OCI-LY7 (cell line): ENCODE data around the gene NDUFC2. TPM values are rescaled to one million over a fixed set of nuclear protein-coding genes. Genes with fewer than 3 reads are reported as not detected.

Experiments
- BruUV-seq: library from RNA; stranded (reverse); fragments of 400-500 nt; replicated peaks from 2 replicates; lab custom pipeline; 2021; lab: Mats Ljungman, UMichigan
- CTCF ChIA-PET: fragments of 300-600 bp; sonication (Branson Sonifier 250); formaldehyde crosslinking; loops from one replicate; lab custom pipeline; 2022; ENCODE audit warnings: antibody characterized with exemption; ENCODE audit not compliant: unreplicated experiment; lab: Charles Lee
- POLR2A ChIA-PET: fragments of 300-600 bp; sonication (Branson Sonifier 250); formaldehyde crosslinking; loops from one replicate; lab custom pipeline; 2022; ENCODE audit warnings: antibody characterized with exemption; lab: Charles Lee
- DNase-seq: peaks from one replicate; pipeline ENCODE4 v3.0.0-alpha.2; 2015; ENCODE audit warnings: low spot score
- H2AFZ ChIP-seq: fragments of 200-600 bp; sonication (generic), shearing (Covaris generic); 2 replicates; pipeline ENCODE4 v1.6.1; 2014; ENCODE audit warnings: mild to moderate bottlenecking, antibody characterized with exemption, low read length, moderate library complexity
- H3K27ac ChIP-seq: fragments of 200-600 bp; sonication (generic); 2 replicates; pipeline ENCODE4 v1.5.1; 2014; ENCODE audit warnings: mixed run types, low read depth, mild to moderate bottlenecking, moderate library complexity, low read length, inconsistent platforms; ENCODE audit not compliant: poor library complexity, severe bottlenecking
- H3K36me3 ChIP-seq: fragments of 200-600 bp; sonication (generic); 2 replicates; pipeline ENCODE4 v1.6.1; 2014; ENCODE audit warnings: mild to moderate bottlenecking, antibody characterized with exemption, low read length, moderate library complexity, mixed read lengths; ENCODE audit not compliant: insufficient read depth
- H3K4me1 ChIP-seq: fragments of 200-600 bp; sonication (generic); 2 replicates; pipeline ENCODE4 v1.5.1; 2014; ENCODE audit warnings: mild to moderate bottlenecking, low read length; ENCODE audit not compliant: insufficient read depth, poor library complexity, severe bottlenecking
- H3K4me2 ChIP-seq: fragments of 200-600 bp; sonication (generic); 2 replicates; pipeline ENCODE4 v1.6.1; 2014; ENCODE audit warnings: mild to moderate bottlenecking, low read length
- H3K4me3 ChIP-seq: fragments of 200-600 bp; sonication (generic); 2 replicates; pipeline ENCODE4 v1.5.1; 2014; ENCODE audit warnings: mild to moderate bottlenecking, low read depth, low read length; ENCODE audit not compliant: poor library complexity, severe bottlenecking
- H3K79me2 ChIP-seq: fragments of 200-600 bp; sonication (generic); 2 replicates; pipeline ENCODE4 v1.6.1; 2016; ENCODE audit warnings: low read depth, mild to moderate bottlenecking, low read length, moderate library complexity, mixed read lengths; ENCODE audit not compliant: insufficient read depth
- H3K9me2 ChIP-seq: fragments of 200-600 bp; sonication (generic); 2 replicates; pipeline ENCODE4 v1.6.1; 2016; ENCODE audit warnings: mild to moderate bottlenecking, low read length, mixed read lengths; ENCODE audit not compliant: insufficient read depth
- H3K9me3 ChIP-seq: fragments of 200-600 bp; sonication (generic); 2 replicates; pipeline ENCODE4 v1.6.1; 2014; ENCODE audit warnings: mild to moderate bottlenecking, mixed run types, low read length, mixed read lengths
- H4K20me1 ChIP-seq: fragments of 200-600 bp; sonication (generic); 2 replicates; pipeline ENCODE4 v1.6.1; 2014; ENCODE audit warnings: mild to moderate bottlenecking, antibody characterized with exemption, low read length, moderate library complexity, mixed read lengths; ENCODE audit not compliant: insufficient read depth
- EZH2phosphoT487 ChIP-seq: fragments of 200-600 bp; sonication (generic); IDR thresholded peaks from 2 replicates; pipeline ENCODE4 v1.6.1; 2018; ENCODE audit warnings: low read depth, borderline replicate concordance, mild to moderate bottlenecking, mixed run types, antibody characterized with exemption, low read length, moderate library complexity, mixed read lengths
- intact Hi-C: fragments of 100-400 bp; cut with micrococcal nuclease; formaldehyde crosslinking; loops from one replicate; pipeline ENCODE4 v1.10.0; 2022; ENCODE audit not compliant: unreplicated experiment
- total RNA-seq, 2 experiments: library from RNA; depleted of rRNA in 1 of 2; stranded (reverse); fragments of >200 nt in 1 of 2; shearing (Covaris generic) in 1 of 2; gene quantifications; 2 replicates each; pipeline ENCODE4 v1.2.3, GENCODE V29; 2014 to 2022
- TF ChIP-seq, protein P1 (sequence below): fragments of 200-600 bp; sonication (generic); conservative IDR thresholded peaks from 2 replicates; pipeline ENCODE4 v1.5.1; 2014; ENCODE audit warnings: mild to moderate bottlenecking, antibody characterized with exemption, low read length, moderate library complexity, mixed read lengths

NDUFC2 gene
- total RNA-seq, 2 experiments from 2014 or later = 53.3 to 95.7 TPM

DNA sequence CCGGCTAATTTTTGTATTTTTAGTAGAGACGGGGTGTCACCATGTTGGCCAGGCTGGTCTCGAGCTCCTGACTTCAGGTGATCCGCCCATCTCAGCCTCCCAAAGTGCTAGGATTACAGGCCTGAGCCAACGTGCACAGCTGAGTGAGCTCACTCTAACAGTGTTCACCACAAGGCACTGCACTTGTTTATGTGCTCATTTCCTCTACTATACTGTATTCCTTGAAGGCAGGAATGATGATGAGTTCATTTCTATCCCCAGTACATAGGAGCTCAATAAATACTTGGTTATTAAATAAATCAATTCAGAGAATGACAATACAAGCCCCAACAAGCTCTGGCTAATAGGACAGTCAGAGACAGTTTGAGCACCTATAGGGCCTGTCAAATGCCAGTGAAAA lies 30.7 kb upstream of the NDUFC2 start:
- Histone ChIP-seq H3K27ac (no peak overlapping the region), H3K4me1 (peaks cover 8% of the 10 kb centered on the region), H3K4me3 (no peak overlapping the region), H3K79me2 (no peaks in the 10 kb centered on the region), H2AFZ (no peak overlapping the region), H4K20me1 (no peaks in the 10 kb centered on the region), H3K36me3 (peaks cover 66% of the 10 kb centered on the region), H3K9me3 (no peaks in the 10 kb centered on the region), H3K9me2 (no peaks in the 10 kb centered on the region), H3K4me2 (no peak overlapping the region)
- ChIA-PET CTCF (interaction anchor here (0.6 kb wide), 1 partner anchor 331 kb away, joined by 3 read pairs; no protein-coding TSS in a partner anchor), POLR2A (interaction anchor here (1.6 kb wide), 1 partner anchor 9 kb away, joined by 4 read pairs; no protein-coding TSS in a partner anchor)
- intact Hi-C loops = no loop called here
- no peak for TF ChIP-seq EZH2phosphoT487
- TF ChIP-seq, protein P1, sequence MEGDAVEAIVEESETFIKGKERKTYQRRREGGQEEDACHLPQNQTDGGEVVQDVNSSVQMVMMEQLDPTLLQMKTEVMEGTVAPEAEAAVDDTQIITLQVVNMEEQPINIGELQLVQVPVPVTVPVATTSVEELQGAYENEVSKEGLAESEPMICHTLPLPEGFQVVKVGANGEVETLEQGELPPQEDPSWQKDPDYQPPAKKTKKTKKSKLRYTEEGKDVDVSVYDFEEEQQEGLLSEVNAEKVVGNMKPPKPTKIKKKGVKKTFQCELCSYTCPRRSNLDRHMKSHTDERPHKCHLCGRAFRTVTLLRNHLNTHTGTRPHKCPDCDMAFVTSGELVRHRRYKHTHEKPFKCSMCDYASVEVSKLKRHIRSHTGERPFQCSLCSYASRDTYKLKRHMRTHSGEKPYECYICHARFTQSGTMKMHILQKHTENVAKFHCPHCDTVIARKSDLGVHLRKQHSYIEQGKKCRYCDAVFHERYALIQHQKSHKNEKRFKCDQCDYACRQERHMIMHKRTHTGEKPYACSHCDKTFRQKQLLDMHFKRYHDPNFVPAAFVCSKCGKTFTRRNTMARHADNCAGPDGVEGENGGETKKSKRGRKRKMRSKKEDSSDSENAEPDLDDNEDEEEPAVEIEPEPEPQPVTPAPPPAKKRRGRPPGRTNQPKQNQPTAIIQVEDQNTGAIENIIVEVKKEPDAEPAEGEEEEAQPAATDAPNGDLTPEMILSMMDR = no peak
- no TSS peak for BruUV-seq
- DNase-seq = no peak

- no peaks in the 10 kb centered on the region for H3K79me2 ChIP-seq
- intact Hi-C loops = no loop called here
- CTCF ChIA-PET = no interaction called here
- POLR2A ChIA-PET = interaction anchor here (0.5 to 1.6 kb wide), 5 partner anchors 10 to 686 kb away, joined by 3 to 4 read pairs (median 3); no protein-coding TSS in a partner anchor
- no peak overlapping the region for H3K27ac ChIP-seq
- no TSS peak for BruUV-seq
- H3K4me1 ChIP-seq = peaks cover 8% of the 10 kb centered on the region
- no peaks in the 10 kb centered on the region for H4K20me1 ChIP-seq
- H3K9me2 ChIP-seq = no peaks in the 10 kb centered on the region
- H3K4me2 ChIP-seq = no peak overlapping the region
- H3K9me3 ChIP-seq = no peaks in the 10 kb centered on the region
- DNase-seq = no peak
- TF ChIP-seq, protein P1 = no peak
- no peak for TF ChIP-seq EZH2phosphoT487
- peaks cover 64% of the 10 kb centered on the region for H3K36me3 ChIP-seq
- H3K4me3 ChIP-seq = no peak overlapping the region
- H2AFZ ChIP-seq = no peak overlapping the region
These were observed 29.7 kb upstream of the NDUFC2 start for GRCh38 chr11:78109081-78110015.
